HepG2 (cell line): Measurements from ENCODE around the gene POLN. TPM values are rescaled to one million over a fixed set of nuclear protein-coding genes. Genes with fewer than 3 reads are reported as not detected.

Source experiments
- EZH2 ChIP-seq: conservative IDR thresholded peaks from 2 replicates; pipeline ENCODE4 v1.6.1; 2012; ENCODE audit warnings: mild to moderate bottlenecking, low read depth, low read length, moderate library complexity
- HMG20A ChIP-seq: IDR thresholded peaks from 2 replicates; pipeline ENCODE4 v1.6.1; 2016; ENCODE audit warnings: borderline replicate concordance
- HOXA5 ChIP-seq: sonication (generic); formaldehyde crosslinking; IDR thresholded peaks from 2 replicates; pipeline ENCODE4 v1.4.0; 2020; ENCODE audit warnings: missing genetic modification reagents
- KLF12 ChIP-seq: sonication (generic); formaldehyde crosslinking; IDR thresholded peaks from 2 replicates; pipeline ENCODE4 v1.4.0; 2020; ENCODE audit warnings: missing genetic modification reagents, borderline replicate concordance
- MAX ChIP-seq: IDR thresholded peaks from 2 replicates; pipeline ENCODE4 v1.6.1; 2012; ENCODE audit warnings: inconsistent platforms
- MTF2 ChIP-seq: sonication (generic); formaldehyde crosslinking; IDR thresholded peaks from 2 replicates; pipeline ENCODE4 v1.5.0; 2020; ENCODE audit warnings: missing genetic modification reagents, borderline replicate concordance
- MXI1 ChIP-seq: IDR thresholded peaks from 3 replicates; pipeline ENCODE4 v1.6.1; 2012; ENCODE audit warnings: low read depth, low read length, inconsistent platforms, borderline replicate concordance
- PHF5A ChIP-seq: IDR thresholded peaks from one replicate; pipeline ENCODE4 v1.6.1; 2018; ENCODE audit warnings: low read depth, missing genetic modification reagents; ENCODE audit not compliant: unreplicated experiment
- PRDM10 ChIP-seq: sonication (generic); formaldehyde crosslinking; IDR thresholded peaks from 2 replicates; pipeline ENCODE4 v1.4.0; 2020; ENCODE audit warnings: low read depth, missing genetic modification reagents
- SAP130 ChIP-seq: IDR thresholded peaks from 2 replicates; pipeline ENCODE4 v1.6.1; 2016; ENCODE audit warnings: low read depth
- SIX1 ChIP-seq: sonication (generic); formaldehyde crosslinking; IDR thresholded peaks from 2 replicates; pipeline ENCODE4 v1.4.0; 2020; ENCODE audit warnings: missing genetic modification reagents, borderline replicate concordance
- SOX6 ChIP-seq, 2 experiments: fragments of 450-650 bp in 1 of 2; sonication (generic) in 1 of 2; formaldehyde crosslinking in 1 of 2; IDR thresholded peaks; 2 replicates each; pipeline versions ENCODE4 v1.4.0 to v1.6.1; 2017 to 2020; ENCODE audit warnings: antibody characterized with exemption in 1 of 2, mild to moderate bottlenecking in 1 of 2, missing genetic modification reagents in 1 of 2
- TCF7 ChIP-seq: sonication (generic); IDR thresholded peaks from 2 replicates; pipeline ENCODE4 v1.6.1; 2016; ENCODE audit warnings: antibody characterized with exemption, low read depth
- TGIF2 ChIP-seq: IDR thresholded peaks from 2 replicates; pipeline ENCODE4 v1.6.1; 2016; ENCODE audit warnings: control low read depth, missing compliant biosample characterization
- TRIM24 ChIP-seq: sonication (generic); formaldehyde crosslinking; IDR thresholded peaks from 2 replicates; pipeline ENCODE4 v1.8.0; 2022; ENCODE audit warnings: mild to moderate bottlenecking, missing genetic modification reagents
- ZFP37 ChIP-seq: sonication (generic); formaldehyde crosslinking; IDR thresholded peaks from 2 replicates; pipeline ENCODE4 v1.4.0; 2020; ENCODE audit warnings: missing genetic modification reagents, borderline replicate concordance
- polyA plus RNA-seq, 8 experiments: library from polyadenylated mRNA; depleted of rRNA in 3 of 8; stranded (reverse) in 7 of 8; unstranded in 1 of 8; fragments of >200 nt; fragmentation: Illumina TruSeq in 4 of 8; extraction: Trizol in 4 of 8; gene quantifications; 2 replicates each; pipeline versions ENCODE4 v1.2.1 to v1.2.3, GENCODE V29; 2011 to 2016; ENCODE audit warnings: low read depth in 4 of 8, missing spikeins in 1 of 8, mixed read lengths in 1 of 8; ENCODE audit not compliant: insufficient read depth in 1 of 8
- total RNA-seq, 5 experiments: library from RNA; depleted of rRNA; stranded (reverse); fragments of >200 nt; fragmentation: Illumina TruSeq; extraction: Trizol; gene quantifications; 2 replicates each; pipeline ENCODE4 v1.2.3, GENCODE V29; 2016; ENCODE audit warnings: low read depth in 1 of 5
- TF ChIP-seq, protein P1 (sequence below): sonication (generic); formaldehyde crosslinking; IDR thresholded peaks from 2 replicates; pipeline ENCODE4 v1.5.0; 2020; ENCODE audit warnings: mild to moderate bottlenecking, missing genetic modification reagents, borderline replicate concordance
- TF ChIP-seq, protein P2 (sequence below): sonication (generic); formaldehyde crosslinking; IDR thresholded peaks from 2 replicates; pipeline ENCODE4 v1.4.0; 2020; ENCODE audit warnings: mild to moderate bottlenecking, missing genetic modification reagents
- TF ChIP-seq, protein P3 (sequence below): sonication (generic); formaldehyde crosslinking; IDR thresholded peaks from 2 replicates; pipeline ENCODE4 v1.4.0; 2020; ENCODE audit warnings: mild to moderate bottlenecking, missing genetic modification reagents

POLN gene
- total and polyA plus RNA-seq, 2 of the 13 experiments (the other 11 are each of a cell fraction or from before 2014, with no cell fraction given) = 0.93 to 1.5 TPM

- TF ChIP-seq PRDM10 (CRISPR knock-in tag) (0 out of 2 replicates have a peak, but pooled peaks have one; percentile 27), TRIM24 (CRISPR knock-in tag) (no peak), HMG20A (CRISPR knock-in tag) (no peak), MXI1 (peak; percentile 46; the same call in 1 of the 3 replicates), TGIF2 (CRISPR knock-in tag) (peak; percentile 68; the same call in 1 of the 2 replicates), SAP130 (CRISPR knock-in tag) (peak; percentile 76), HOXA5 (CRISPR knock-in tag) (no peak), SOX6 (IDR thresholded peaks at IDR 0.05) (no peak), SOX6 (CRISPR knock-in tag; IDR thresholded peaks at IDR 0.05) (peak; percentile 34; the same call in 1 of the 2 replicates), SIX1 (CRISPR knock-in tag) (no peak), ZFP37 (CRISPR knock-in tag) (no peak), TCF7 (peak; percentile 58; the same call in 1 of the 2 replicates), MTF2 (CRISPR knock-in tag) (no peak), MAX (peak; percentile 78), KLF12 (CRISPR knock-in tag) (no peak), PHF5A (CRISPR knock-in tag) (no peak), EZH2 (no peak)
- TF ChIP-seq, protein P1, sequence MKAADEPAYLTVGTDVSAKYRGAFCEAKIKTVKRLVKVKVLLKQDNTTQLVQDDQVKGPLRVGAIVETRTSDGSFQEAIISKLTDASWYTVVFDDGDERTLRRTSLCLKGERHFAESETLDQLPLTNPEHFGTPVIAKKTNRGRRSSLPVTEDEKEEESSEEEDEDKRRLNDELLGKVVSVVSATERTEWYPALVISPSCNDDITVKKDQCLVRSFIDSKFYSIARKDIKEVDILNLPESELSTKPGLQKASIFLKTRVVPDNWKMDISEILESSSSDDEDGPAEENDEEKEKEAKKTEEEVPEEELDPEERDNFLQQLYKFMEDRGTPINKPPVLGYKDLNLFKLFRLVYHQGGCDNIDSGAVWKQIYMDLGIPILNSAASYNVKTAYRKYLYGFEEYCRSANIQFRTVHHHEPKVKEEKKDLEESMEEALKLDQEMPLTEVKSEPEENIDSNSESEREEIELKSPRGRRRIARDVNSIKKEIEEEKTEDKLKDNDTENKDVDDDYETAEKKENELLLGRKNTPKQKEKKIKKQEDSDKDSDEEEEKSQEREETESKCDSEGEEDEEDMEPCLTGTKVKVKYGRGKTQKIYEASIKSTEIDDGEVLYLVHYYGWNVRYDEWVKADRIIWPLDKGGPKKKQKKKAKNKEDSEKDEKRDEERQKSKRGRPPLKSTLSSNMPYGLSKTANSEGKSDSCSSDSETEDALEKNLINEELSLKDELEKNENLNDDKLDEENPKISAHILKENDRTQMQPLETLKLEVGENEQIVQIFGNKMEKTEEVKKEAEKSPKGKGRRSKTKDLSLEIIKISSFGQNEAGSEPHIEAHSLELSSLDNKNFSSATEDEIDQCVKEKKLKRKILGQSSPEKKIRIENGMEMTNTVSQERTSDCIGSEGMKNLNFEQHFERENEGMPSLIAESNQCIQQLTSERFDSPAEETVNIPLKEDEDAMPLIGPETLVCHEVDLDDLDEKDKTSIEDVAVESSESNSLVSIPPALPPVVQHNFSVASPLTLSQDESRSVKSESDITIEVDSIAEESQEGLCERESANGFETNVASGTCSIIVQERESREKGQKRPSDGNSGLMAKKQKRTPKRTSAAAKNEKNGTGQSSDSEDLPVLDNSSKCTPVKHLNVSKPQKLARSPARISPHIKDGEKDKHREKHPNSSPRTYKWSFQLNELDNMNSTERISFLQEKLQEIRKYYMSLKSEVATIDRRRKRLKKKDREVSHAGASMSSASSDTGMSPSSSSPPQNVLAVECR (CRISPR knock-in tag) = peak; percentile 33; the same call in 1 of the 2 replicates
- TF ChIP-seq, protein P2, sequence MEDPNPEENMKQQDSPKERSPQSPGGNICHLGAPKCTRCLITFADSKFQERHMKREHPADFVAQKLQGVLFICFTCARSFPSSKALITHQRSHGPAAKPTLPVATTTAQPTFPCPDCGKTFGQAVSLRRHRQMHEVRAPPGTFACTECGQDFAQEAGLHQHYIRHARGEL (CRISPR knock-in tag) = no peak
- TF ChIP-seq, protein P3, sequence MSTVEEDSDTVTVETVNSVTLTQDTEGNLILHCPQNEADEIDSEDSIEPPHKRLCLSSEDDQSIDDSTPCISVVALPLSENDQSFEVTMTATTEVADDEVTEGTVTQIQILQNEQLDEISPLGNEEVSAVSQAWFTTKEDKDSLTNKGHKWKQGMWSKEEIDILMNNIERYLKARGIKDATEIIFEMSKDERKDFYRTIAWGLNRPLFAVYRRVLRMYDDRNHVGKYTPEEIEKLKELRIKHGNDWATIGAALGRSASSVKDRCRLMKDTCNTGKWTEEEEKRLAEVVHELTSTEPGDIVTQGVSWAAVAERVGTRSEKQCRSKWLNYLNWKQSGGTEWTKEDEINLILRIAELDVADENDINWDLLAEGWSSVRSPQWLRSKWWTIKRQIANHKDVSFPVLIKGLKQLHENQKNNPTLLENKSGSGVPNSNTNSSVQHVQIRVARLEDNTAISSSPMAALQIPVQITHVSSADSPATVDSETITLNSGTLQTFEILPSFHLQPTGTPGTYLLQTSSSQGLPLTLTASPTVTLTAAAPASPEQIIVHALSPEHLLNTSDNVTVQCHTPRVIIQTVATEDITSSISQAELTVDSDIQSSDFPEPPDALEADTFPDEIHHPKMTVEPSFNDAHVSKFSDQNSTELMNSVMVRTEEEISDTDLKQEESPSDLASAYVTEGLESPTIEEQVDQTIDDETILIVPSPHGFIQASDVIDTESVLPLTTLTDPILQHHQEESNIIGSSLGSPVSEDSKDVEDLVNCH (CRISPR knock-in tag) = no peak
Observed at GRCh38 chr4:2245057-2245786, 3.3 kb upstream of the POLN start (continued).
